ENCODE data around the gene SYT1. TPM values are rescaled to one million over a fixed set of nuclear protein-coding genes. Genes with fewer than 3 reads are reported as not detected.

SYT1 gene
- total RNA-seq, 1 donor from 2014 or later, result 0.79 TPM

- H3K4me3 ChIP-seq (ENCODE audit: low read depth, low read length), result no peak overlapping the region
- FAIRE-seq, result no peak
Observed at GRCh38 chr12:78870539-78870938, 6.0 kb downstream of the SYT1 start.

GRCh38 chr12:78871566-78871965 is 7.0 kb downstream of the SYT1 start:
- no peak for TF ChIP-seq CTCF (IDR thresholded peaks at IDR 0.05; ENCODE audit: insufficient read depth, low read length, severe bottlenecking)
- Histone ChIP-seq H3K36me3 (ENCODE audit: control insufficient read depth, insufficient read depth, low read length) (no peaks in the 10 kb centered on the region), H3K27me3 (ENCODE audit: control insufficient read depth, insufficient read depth, low read length) (no peaks in the 10 kb centered on the region), H3K4me3 (ENCODE audit: low read depth, low read length) (no peak overlapping the region)
- FAIRE-seq (no peak), DNase-seq (ENCODE audit: low read depth) (no peak)

More at GRCh38 chr12:78870539-78870938, 6.0 kb downstream of the SYT1 start:
- Histone ChIP-seq H3K36me3 (ENCODE audit: control insufficient read depth, insufficient read depth, low read length) (no peaks in the 10 kb centered on the region), H3K27me3 (ENCODE audit: control insufficient read depth, insufficient read depth, low read length) (no peaks in the 10 kb centered on the region)
- DNase-seq (ENCODE audit: low read depth), result no peak
- no peak for TF ChIP-seq CTCF (IDR thresholded peaks at IDR 0.05; ENCODE audit: insufficient read depth, low read length, severe bottlenecking)

- FAIRE-seq, result peak; percentile 23
- TF ChIP-seq CTCF (IDR thresholded peaks at IDR 0.05; ENCODE audit: insufficient read depth, low read length, severe bottlenecking), result no peak
- Histone ChIP-seq H3K36me3 (ENCODE audit: control insufficient read depth, insufficient read depth, low read length) (no peaks in the 10 kb centered on the region), H3K4me3 (ENCODE audit: low read depth, low read length) (no peak overlapping the region), H3K27me3 (ENCODE audit: control insufficient read depth, insufficient read depth, low read length) (no peaks in the 10 kb centered on the region)
- peak; percentile 83 for DNase-seq (ENCODE audit: low read depth)
Observed at GRCh38 chr12:78878459-78878858, 13.9 kb downstream of the SYT1 start.

- no peak overlapping the region for H3K4me3 ChIP-seq (ENCODE audit: low read depth, low read length)
- H3K36me3 ChIP-seq (ENCODE audit: control insufficient read depth, insufficient read depth, low read length), result no peaks in the 10 kb centered on the region
- DNase-seq (ENCODE audit: low read depth) (no peak), FAIRE-seq (no peak)
- H3K27me3 ChIP-seq (ENCODE audit: control insufficient read depth, insufficient read depth, low read length), result no peaks in the 10 kb centered on the region
- TF ChIP-seq CTCF (IDR thresholded peaks at IDR 0.05; ENCODE audit: insufficient read depth, low read length, severe bottlenecking), result no peak
Observed at GRCh38 chr12:78878866-78879265, 14.3 kb downstream of the SYT1 start.

GRCh38 chr12:78880078-78880477 is 15.5 kb downstream of the SYT1 start:
- peak; percentile 57 for DNase-seq (ENCODE audit: low read depth)
- H3K27me3 ChIP-seq (ENCODE audit: control insufficient read depth, insufficient read depth, low read length), result no peaks in the 10 kb centered on the region
- no peaks in the 10 kb centered on the region for H3K36me3 ChIP-seq (ENCODE audit: control insufficient read depth, insufficient read depth, low read length)
- no peak overlapping the region for H3K4me3 ChIP-seq (ENCODE audit: low read depth, low read length)
- no peak for TF ChIP-seq CTCF (IDR thresholded peaks at IDR 0.05; ENCODE audit: insufficient read depth, low read length, severe bottlenecking)
- FAIRE-seq, result no peak

- FAIRE-seq (no peak), DNase-seq (ENCODE audit: low read depth) (no peak)
- no peak overlapping the region for H3K4me3 ChIP-seq (ENCODE audit: low read depth, low read length)
- H3K36me3 ChIP-seq (ENCODE audit: control insufficient read depth, insufficient read depth, low read length), result no peaks in the 10 kb centered on the region
- no peak for TF ChIP-seq CTCF (IDR thresholded peaks at IDR 0.05; ENCODE audit: insufficient read depth, low read length, severe bottlenecking)
- H3K27me3 ChIP-seq (ENCODE audit: control insufficient read depth, insufficient read depth, low read length), result no peaks in the 10 kb centered on the region
Observed at GRCh38 chr12:78881685-78882084, 17.1 kb downstream of the SYT1 start.

Data from bronchial epithelial cell (primary cell).